Mesothelial cell of epicardium (in vitro differentiated cells): ENCODE data around the gene RGS16. TPM values are rescaled to one million over a fixed set of nuclear protein-coding genes. Genes with fewer than 3 reads are reported as not detected.
A peak's percentile ranks its signal among the peaks of the same experiment; 100 is the strongest.

Source experiments
- DNase-seq, 2 experiments: peaks; one replicate each; pipeline ENCODE4 v3.0.0; 2021; ENCODE audit warnings: low spot score in 2 of 2; ENCODE audit not compliant: unreplicated experiment in 2 of 2
- H3K27ac Mint-ChIP-seq: 2 replicates; pipeline ENCODE4 v1.8.0; 2021; ENCODE audit warnings: mixed read lengths
- H3K27me3 Mint-ChIP-seq: 2 replicates; pipeline ENCODE4 v1.8.0; 2021; ENCODE audit warnings: low read depth, mixed read lengths
- H3K36me3 Mint-ChIP-seq: 2 replicates; pipeline ENCODE4 v1.8.0; 2021; ENCODE audit warnings: mixed read lengths
- H3K4me1 Mint-ChIP-seq: 2 replicates; pipeline ENCODE4 v1.8.0; 2021; ENCODE audit warnings: mixed read lengths
- H3K4me3 Mint-ChIP-seq: 2 replicates; pipeline ENCODE4 v1.8.0; 2021; ENCODE audit warnings: mild to moderate bottlenecking, moderate library complexity, mixed read lengths
- H3K9me3 Mint-ChIP-seq: 2 replicates; pipeline ENCODE4 v1.8.0; 2021; ENCODE audit warnings: mixed read lengths
- total RNA-seq: library from RNA; stranded (reverse); gene quantifications from 3 replicates; pipeline ENCODE4 v1.2.1, GENCODE V29; 2021
- TF ChIP-seq, protein P1 (sequence below): fragments of 200-600 bp; sonication (generic); IDR thresholded peaks from one replicate; pipeline ENCODE4 v1.5.0; 2021; ENCODE audit warnings: antibody characterized with exemption; ENCODE audit not compliant: unreplicated experiment

Gene RGS16
- total RNA-seq, 1 donor from 2014 or later, result 0.74 TPM

DNA sequence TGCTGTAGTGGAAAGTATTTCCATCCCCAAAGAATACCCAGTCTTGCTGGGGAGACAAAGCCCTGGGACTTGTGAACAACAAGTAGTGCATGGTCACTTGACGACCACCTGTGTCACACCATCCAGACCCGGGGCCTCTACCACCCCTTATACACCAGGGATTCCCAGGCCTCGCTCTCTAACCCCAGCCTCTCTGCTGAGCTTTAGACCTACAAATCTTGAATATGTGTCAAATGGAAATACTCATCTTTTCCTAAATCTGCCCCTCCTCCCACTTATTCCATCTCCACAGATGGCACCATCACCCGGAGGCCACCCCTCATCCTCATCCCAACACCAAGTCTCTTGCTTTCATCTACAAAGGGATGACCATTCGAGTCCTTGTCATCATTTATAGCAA, 14.3 kb downstream of the RGS16 start:
- no peak overlapping the region for H3K27ac Mint-ChIP-seq
- no peaks in the 10 kb centered on the region for H3K9me3 Mint-ChIP-seq
- no peaks in the 10 kb centered on the region for H3K27me3 Mint-ChIP-seq
- TF ChIP-seq, protein P1, sequence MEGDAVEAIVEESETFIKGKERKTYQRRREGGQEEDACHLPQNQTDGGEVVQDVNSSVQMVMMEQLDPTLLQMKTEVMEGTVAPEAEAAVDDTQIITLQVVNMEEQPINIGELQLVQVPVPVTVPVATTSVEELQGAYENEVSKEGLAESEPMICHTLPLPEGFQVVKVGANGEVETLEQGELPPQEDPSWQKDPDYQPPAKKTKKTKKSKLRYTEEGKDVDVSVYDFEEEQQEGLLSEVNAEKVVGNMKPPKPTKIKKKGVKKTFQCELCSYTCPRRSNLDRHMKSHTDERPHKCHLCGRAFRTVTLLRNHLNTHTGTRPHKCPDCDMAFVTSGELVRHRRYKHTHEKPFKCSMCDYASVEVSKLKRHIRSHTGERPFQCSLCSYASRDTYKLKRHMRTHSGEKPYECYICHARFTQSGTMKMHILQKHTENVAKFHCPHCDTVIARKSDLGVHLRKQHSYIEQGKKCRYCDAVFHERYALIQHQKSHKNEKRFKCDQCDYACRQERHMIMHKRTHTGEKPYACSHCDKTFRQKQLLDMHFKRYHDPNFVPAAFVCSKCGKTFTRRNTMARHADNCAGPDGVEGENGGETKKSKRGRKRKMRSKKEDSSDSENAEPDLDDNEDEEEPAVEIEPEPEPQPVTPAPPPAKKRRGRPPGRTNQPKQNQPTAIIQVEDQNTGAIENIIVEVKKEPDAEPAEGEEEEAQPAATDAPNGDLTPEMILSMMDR, result no peak
- peaks cover 16% of the 10 kb centered on the region for H3K4me1 Mint-ChIP-seq
- peaks cover 17% of the 10 kb centered on the region for H3K36me3 Mint-ChIP-seq
- no peak for DNase-seq
- H3K4me3 Mint-ChIP-seq, result no peak overlapping the region

DNA sequence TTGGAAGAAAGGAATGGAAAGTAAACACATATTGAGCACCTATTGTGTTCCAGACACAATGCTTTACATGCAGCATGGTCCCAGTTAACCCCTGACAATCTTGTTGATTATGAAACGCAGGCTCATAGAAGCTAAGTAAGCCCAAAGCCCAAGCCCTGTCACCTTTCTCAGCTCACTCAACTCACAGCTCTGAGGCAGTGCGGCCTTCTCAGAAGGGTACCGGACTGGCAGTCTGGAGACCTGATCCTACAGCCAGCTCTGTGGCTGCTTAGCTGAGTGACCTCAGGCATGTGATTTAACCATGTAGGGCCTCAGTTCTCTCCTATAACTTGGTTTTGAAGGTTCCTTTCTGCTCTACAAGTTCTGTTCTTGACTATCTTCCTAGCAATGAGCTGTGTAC, 14.7 kb downstream of the RGS16 start:
- H3K4me3 Mint-ChIP-seq, result peak overlapping the region; percentile 88
- H3K27ac Mint-ChIP-seq, result peak overlapping the region; percentile 98
- DNase-seq, result no peak
- no peaks in the 10 kb centered on the region for H3K9me3 Mint-ChIP-seq
- H3K27me3 Mint-ChIP-seq, result no peaks in the 10 kb centered on the region
- TF ChIP-seq, protein P1, result no peak
- H3K36me3 Mint-ChIP-seq, result peaks cover 17% of the 10 kb centered on the region
- peaks cover 16% of the 10 kb centered on the region for H3K4me1 Mint-ChIP-seq

DNA sequence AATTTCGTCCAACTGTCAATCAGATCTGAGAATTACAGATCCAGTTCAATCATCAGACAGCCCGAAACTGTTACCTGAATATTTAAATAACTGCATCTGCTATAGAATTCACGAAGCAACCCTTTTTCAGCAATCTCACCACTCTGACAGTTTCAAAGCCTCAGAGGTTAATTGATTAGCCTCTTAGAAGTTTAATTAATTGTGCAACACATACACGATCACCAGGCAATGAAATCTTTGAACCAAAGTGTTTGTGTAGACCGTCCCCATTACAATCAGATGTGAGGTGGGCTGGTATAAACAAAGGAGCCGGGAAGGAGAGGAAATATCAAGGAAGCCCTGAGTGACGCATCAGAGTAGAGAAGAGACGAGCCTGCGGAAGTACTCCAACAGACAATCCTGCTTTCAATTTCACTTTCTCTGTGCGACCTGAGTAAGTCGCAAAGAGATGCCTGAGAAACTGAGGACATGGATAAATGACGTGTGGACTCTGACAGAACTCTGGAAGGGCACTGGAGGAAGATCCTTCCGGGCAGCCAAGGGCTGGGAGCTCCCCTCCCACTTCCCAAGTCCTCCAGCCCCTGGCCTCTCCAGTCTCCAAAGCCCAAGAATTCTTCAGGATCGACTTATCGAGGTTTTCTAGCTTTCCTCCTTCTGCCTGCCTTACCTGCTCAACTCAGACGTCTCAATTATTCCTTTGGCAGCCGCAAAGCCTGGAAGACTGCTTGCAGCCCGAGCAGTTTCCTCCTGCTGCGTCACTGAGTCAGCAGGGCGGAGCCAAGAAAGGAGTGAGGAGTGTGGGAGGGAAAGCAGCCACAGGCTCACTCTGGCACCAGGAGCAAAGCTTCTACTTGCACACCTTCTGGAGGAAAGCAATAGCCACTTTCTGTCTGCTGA, 15.4 kb downstream of the RGS16 start, which contains the start of gene RNASEL:
Gene RNASEL (minus strand): TSS at position 757 of the 897 bp plus-strand sequence. CDS start 2,450 bp downstream, outside the sequence.
- Mint-ChIP-seq H3K4me1 (peaks cover 16% of the 10 kb centered on the region), H3K4me3 (peak within 1 kb of the TSS; percentile 88), H3K9me3 (no peaks in the 10 kb centered on the region), H3K36me3 (peaks cover 17% of the 10 kb centered on the region), H3K27me3 (no peaks in the 10 kb centered on the region), H3K27ac (peak within 1 kb of the TSS; percentile 98)
- DNase-seq, result peak; percentile 44 to 72
- TF ChIP-seq, protein P1, result no peak

DNA sequence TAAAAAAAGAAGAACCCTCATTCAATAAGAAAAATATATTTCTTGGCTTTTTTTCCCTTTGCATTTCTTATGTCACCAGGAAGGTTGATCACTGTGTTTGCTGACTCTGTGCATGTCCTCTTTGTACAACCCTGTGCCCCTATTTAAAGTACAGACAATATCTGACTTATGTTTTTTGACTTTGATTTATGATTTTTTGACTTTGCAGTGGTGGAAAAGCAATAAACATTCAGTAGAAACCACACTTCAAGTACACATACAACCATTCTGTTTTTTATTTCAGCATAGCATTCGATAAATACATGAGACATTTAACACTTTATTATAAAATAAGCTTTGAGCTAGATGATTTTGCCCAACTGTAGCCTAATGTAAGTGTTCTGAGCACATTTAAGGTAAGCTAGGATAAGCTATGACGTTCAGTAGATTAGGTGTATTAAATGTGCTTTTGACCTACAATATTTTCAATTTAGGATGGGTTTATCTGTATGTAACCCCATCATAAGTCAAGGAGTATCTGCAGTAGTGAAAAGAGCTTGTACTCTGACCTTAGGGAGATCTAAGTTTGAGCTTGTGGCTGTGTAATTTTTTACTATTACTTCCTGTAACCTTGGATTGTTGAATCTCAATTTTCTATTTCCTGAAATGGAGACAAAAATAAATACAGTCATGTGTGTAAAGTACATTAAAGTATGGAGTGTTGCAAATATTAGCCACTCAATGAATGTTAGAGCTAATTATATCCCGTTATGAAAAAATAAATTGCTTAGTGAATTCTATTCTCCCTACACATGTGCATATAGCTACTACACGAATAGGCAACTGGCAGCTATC, 16.3 kb downstream of the RGS16 start:
- TF ChIP-seq, protein P1, result no peak
- peak overlapping the region; percentile 98 for H3K27ac Mint-ChIP-seq
- H3K27me3 Mint-ChIP-seq, result no peaks in the 10 kb centered on the region
- peak overlapping the region; percentile 88 for H3K4me3 Mint-ChIP-seq
- no peak for DNase-seq
- H3K4me1 Mint-ChIP-seq, result peaks cover 16% of the 10 kb centered on the region
- H3K36me3 Mint-ChIP-seq, result peaks cover 23% of the 10 kb centered on the region
- no peaks in the 10 kb centered on the region for H3K9me3 Mint-ChIP-seq

DNA sequence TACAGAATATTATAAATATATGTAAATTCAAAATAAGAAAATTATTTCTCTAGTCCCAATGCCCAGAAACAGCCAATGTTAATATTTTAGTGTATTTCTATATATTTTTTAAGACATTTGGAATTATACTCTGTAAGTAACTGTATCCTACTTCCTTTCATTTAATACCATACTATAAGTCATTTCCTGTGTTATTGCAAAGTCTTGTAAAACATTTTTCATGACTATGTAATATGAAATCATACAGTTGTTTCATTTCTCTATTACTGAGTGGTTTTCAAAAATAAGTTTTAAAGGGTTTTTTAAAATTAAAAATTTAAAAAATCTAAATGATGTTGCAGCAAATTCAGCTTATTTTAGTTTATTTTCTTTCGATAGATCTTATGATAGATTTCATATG, 17.1 kb downstream of the RGS16 start:
- Mint-ChIP-seq H3K27ac (no peak overlapping the region), H3K4me3 (no peak overlapping the region), H3K36me3 (peaks cover 27% of the 10 kb centered on the region), H3K27me3 (no peaks in the 10 kb centered on the region), H3K9me3 (no peaks in the 10 kb centered on the region), H3K4me1 (peaks cover 16% of the 10 kb centered on the region)
- no peak for DNase-seq
- TF ChIP-seq, protein P1, result no peak
